HG03520 (cell line): ENCODE data around the gene PTGER4.
A peak's percentile ranks its signal among the peaks of the same experiment; 100 is the strongest.
"Not testable (repeated sequence)": the region's sequence is repeated elsewhere in the genome, so short reads cannot be mapped to it uniquely, and the experiment has no call there.

Experiments used
- ATAC-seq: cut with Tn5 transposase; IDR thresholded peaks from one replicate; pipeline ENCODE4 v1.9.1; 2021; ENCODE audit warnings: mild to moderate bottlenecking, moderate library complexity; ENCODE audit not compliant: unreplicated experiment

Gene PTGER4

DNA sequence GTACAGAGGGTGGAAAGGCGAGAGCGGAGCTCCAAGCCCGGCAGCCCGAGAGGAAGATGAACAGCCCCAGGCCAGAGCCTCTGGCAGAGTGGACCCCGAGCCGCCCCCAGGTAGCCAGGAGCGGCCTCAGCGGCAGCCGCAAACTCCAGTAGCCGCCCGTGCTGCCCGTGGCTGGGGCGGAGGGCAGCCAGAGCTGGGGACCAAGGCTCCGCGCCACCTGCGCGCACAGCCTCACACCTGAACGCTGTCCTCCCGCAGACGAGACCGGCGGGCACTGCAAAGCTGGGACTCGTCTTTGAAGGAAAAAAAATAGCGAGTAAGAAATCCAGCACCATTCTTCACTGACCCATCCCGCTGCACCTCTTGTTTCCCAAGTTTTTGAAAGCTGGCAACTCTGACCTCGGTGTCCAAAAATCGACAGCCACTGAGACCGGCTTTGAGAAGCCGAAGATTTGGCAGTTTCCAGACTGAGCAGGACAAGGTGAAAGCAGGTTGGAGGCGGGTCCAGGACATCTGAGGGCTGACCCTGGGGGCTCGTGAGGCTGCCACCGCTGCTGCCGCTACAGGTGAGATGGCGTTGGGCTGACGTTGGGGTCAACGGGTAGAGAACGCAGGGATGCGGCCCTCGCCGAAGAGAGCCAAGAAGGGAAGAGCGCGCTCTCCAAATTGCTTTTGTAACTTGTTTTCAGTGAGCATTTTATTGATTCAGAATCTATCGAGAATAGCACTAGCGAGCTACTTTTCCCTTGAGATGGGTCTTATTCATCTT, at the start of gene PTGER4:
Gene PTGER4, plus strand, starts transcription at position 3 of the 769 bp plus-strand sequence. CDS start 1,079 bp downstream, outside the sequence.
- ATAC-seq: peak; percentile 21

DNA sequence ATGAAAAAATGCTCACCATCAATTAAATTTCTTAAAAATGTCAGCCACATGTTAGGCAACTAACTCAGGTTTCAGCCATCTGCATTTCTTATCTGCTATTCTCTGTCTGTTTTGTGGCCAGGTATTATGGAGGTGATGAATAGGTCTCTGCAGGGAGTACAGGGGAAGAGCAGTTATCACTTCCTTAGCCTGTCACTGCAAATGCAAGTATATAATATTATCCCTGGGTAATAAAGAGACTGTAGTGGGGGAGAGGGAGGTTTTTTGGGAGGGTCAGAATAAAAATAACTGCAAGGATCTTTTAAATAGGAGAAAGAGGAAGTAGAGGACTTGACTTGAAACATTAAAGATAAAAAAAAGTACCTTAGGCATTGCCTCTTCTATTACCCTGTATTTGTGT, 49.6 kb upstream of the PTGER4 start:
- ATAC-seq: no peak

DNA sequence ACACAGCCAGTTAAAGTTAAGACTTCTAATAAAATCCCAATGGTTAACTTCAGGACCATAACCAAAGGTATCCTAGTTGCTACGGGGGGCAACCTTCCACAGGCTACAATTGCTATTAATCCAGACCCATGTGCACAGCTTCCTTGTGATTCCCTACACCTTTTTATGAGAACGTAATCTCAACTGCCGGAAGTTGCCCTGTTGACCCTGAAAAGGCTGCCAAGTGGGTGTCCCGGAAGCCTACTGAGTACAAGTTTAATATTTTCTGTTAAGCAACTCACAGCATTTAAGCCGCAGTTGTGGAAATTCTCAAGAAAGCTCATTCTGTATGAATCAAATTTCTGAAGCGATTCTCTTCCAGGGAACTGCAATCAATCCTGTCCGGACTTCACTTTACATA, 48.5 kb upstream of the PTGER4 start:
- ATAC-seq: no peak

DNA sequence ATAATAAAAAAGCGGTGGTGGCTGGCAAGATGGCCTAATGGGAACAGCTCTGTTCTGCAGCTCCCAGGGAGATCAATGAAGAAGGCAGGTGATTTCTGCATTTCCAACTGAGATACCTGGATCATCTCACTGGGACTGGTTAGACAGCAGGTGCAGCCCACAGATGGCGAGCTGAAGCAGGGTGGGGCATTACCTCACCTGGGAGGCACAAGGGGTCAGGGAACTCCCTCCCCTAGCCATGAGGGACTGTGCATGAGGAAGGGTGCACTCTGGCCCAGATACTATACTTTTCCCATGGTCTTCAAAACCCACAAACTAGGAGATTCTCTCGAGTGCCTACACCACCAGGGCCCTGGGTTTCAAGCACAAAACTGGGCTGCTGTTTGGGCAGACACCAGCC, 45.6 kb upstream of the PTGER4 start:
- no peak for ATAC-seq

DNA sequence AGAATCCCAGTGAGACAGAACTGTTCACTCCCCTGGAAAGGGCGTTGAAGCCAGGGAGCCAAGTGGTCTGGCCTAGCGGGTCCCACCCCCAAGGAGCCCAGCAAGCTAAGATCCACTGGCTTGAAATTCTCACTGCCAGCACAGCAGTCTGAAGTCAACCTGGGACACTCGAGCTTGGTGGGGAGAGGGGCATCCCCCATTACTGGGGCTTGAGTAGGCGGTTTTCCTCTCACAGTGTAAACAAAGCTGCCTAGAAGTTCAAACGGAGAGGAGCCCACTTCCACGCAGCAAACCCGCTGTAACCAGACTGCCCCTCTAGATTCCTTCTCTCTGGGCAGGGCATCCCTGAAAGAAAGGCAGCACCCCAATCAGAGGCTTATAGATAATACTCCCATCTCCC, 45.1 kb upstream of the PTGER4 start:
- no peak for ATAC-seq

DNA sequence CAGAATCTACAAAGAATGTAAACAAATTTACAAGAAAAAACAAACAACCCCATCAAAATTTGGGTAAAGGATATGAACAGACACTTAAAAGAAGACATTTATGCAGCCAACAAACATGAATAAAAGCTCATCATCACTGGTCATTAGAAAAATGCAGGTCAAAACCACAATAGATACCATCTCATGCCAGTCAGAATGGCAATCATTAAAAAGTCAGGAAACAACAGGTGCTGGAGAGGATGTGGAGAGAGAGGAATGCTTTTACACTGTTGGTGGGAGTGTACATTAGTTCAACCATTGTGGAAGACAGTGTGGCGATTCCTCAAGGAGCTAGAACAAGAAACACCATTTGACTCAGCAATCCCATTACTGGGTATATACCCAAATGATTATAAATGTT, 40.2 kb upstream of the PTGER4 start:
- ATAC-seq: not testable (repeated sequence)

DNA sequence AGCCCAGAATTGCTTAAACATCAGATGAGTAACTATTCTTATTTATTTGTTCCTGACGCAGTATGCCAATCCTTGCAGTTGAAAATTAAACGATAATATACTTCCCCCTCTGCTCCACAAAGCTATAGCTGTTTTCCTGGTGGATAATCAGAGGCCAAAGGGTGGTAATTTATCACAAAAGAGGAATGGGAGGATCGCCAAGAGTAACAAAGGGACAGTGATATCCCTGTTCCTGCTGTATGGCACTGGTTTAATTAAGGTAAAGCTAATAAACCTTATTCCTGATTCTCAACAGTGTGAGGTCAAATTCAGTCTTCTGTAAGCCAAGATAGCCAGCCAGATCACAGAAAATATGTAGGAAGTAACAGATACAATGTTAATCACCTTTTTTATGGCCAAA, 33.4 kb upstream of the PTGER4 start:
- no peak for ATAC-seq

DNA sequence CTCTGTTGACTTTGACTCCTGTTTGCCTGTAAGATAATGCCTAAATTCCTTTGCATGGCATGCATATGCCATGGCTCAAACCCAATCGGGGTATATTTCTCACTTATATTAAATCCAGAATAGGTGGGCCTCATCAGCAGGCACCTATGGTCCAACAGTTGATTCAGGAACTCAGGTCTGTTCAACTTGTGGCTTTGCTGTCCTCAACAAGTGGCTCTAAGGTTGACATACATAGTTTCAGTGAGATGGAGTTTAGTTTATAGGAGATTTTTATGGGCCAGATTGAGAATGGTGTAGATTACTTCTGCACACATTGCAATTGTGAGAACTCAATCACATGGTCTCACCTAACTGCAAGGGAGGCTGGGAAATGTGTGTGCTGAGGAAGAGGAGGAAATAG, 31.6 kb upstream of the PTGER4 start:
- no peak for ATAC-seq

DNA sequence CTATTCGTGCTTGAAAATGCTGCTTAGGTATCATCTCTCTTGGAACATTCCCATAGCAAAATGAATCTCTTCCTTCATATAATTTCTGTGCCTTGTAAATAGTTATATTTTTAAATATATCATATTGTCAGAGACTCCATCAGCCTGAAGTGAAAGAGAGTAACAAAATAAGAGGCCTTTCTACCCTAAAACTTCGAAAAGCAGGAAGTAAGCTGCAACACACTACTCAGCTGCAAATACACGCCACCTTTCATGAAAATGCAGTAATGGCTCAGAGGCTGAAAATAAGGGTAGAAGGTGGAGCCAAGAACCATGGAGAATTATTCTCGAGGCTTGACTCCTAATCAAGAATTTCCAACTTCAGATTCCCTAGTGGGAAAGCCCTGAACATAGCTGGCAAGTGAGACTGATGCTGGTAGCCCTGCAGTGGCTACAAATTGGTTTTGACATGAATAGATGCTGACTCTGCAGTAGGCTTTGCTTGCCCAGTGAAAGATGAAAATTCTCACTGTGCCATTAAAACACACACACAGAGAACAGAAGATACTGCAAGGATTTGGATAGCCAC, 30.2 kb upstream of the PTGER4 start:
- no peak for ATAC-seq

DNA sequence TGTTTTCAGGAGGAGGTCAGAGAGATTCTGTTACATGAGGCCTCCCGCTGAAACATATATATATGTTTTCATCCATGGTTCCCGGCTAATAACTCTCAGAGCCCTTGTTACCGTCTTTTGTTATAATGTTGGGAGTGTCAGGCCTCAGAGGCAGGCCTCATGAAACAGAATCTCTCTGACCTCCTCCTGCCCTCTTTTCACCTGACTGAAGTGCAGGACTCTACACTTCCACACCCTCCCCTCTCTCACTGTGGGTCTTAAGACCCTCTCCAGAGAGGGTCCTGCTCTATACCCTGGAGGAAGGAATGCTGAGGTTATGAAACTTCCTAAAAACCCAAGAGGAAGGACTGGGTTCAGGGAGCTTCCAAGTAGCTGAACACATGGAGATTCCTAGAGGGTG, 28.5 kb upstream of the PTGER4 start:
- no peak for ATAC-seq

DNA sequence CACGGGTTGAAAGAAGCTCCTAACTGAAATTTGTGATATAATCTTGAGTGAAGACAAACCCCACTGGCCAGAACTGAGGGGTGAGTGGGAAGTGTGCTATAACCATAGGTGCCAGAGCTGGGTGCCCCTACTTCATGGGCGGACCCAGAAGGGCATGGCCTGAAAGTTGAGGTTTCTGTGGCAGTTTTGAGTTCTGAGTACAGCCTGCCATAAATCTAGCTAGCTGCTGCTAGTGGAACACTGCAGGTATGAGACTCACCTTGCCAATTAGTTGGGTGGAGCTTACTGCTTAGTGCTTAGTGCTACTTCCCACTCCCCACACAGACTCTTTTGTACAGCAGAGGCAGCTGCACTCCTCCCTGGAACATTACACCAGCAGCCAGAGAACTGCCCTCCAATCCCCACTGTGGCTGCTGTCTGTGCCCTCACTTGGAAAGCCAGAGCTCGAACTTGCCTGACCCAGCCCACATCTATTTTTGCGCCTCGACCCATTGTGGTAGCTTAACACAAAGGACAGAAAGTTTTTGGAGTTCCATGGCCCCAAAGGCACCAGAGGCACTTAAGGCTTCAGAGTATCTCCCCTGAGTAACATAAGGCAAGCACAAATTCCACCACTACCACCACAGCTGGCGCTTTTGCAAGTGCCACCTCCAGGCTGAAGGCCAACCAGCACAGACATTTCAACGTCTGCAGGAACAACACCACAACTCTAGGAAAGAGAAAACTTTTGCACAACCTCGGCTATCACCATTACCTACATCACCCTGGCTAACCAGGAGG, 27.1 kb upstream of the PTGER4 start:
- ATAC-seq: no peak

DNA sequence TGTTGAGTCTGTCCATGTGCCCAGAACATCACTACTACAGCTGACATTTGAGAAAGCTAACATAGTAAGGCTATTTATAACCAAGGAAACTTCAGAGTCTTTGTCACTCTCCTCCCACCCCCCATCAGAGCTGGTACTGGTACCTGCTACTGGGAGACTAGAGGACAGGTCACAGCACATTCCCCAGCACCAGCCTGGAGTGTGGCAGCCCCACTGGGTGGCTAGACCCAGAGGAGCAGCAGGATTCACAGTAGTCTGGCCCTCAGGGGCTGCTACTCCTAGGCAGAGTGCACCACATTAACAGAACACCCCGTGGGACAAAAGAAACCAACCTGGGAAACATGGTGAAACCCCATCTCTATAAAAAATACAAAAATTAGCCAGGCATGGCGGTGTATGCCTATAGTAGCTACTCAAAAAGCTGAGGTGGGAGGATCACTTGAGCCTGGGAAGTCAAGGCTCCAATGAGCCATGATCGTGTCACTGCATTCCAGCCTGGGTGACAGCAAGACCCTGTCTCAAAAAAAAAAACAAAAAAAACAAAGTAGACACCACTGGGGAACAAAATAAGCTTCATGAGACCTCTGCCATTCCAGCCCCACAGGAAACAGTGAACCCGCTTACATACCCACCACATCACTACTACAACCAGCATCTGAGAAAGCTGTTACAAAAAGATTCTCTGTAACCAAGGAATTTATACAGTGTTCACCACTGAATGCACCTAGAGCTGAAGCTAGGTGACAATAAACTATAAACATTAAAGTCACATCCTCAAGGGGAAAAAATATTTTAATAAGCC, 26.3 kb upstream of the PTGER4 start:
- no peak for ATAC-seq

DNA sequence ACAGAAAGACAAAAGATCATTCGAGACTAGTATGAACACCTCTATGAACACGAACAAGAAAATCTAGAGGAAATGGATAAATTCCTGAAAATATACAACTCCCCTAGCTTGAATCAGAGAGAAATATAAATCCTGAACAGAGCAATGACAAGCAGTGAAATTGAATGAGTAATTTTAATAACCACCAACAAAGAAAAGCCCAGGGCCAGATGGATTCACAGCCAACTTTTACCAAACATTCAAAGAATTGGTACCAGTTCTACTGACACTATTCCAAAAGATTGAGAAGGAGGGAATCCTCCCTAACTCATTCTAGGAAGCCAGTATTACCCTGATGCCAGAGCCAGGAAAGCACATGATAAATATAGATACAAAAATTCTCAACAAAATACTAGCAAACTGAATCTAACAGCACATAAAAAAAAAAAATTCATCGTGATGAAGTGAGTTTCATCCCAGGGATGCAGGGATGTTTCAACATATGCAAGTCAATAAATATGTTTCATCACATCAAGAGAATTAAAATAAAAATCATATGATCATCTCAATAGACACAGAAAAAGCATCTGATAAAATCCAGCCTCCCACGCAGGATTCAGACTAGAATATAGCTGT, 25.2 kb upstream of the PTGER4 start:
- no peak for ATAC-seq

DNA sequence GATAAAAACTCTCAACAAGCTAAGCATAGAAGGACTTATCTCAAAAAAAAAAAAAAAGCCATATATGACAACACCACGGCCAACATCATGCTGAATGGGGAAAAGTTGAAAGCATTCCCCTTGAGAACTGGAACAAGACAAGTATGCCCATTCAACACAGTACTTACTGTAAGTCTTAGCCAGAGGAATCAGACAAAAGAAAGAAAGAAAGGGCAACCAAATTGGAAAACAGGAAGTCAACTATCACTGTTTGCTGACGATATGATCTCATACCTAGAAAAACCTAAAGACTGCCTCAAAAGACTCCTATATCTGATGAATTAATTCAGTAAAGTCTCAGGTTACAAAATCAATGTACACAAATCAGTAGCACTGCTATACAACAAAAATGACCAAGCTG, 24.6 kb upstream of the PTGER4 start:
- ATAC-seq: no peak

DNA sequence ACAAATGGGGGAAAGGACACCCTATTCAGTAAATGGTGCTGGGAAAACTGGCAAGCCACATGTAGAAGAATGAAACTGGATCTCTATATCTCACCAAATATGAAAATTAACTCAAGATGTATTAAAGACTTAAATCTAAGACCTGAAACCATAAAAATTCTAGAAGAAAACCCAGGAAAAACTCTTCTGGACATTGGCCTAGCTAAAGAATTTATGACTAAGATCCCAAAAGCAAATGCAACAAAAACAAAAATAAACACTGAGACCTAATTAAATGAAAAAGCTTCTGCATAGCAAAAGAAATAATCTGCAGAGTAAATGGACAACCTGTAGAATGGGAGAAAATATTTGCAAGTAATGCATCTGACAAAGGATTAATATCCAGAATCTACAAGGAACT, 23.6 kb upstream of the PTGER4 start:
- ATAC-seq: not testable (repeated sequence)

DNA sequence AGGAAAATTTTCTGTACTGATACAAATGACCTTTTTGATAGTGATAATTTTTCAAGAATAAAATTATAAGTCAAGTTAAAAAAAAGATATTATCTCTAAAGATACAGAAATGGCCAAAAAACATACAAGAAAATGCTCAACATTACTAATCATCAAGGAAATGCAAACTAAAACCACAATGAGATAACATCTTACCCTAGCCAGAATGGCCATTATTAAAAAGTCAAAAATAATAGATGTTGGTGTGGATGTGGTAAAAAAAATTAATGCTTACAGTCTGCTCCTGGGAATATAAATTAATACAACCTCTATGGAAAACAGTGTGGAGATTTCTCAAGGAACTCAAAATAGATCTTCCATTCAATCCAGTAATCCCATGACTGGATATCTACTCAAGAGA, 22.9 kb upstream of the PTGER4 start:
- ATAC-seq: no peak

DNA sequence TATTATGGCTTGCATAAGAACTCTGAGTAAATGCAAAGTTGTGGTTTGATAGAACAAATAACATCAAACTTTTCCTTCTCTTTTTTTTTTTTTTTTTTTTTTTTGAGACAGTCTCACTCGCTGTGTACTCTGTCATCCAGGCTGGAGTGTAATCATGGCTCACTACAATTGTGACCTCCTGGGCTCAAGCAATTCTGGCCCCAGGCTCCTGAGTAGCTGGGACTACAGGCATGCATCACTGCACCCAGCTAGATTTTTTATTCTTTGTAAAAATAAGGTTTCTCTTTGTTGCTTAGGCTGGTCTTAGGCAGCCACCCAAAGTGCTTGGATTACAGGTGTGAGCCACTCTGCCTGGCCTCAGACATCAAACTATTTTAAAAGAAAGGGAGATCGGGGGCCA, 19.0 kb upstream of the PTGER4 start:
- no peak for ATAC-seq

DNA sequence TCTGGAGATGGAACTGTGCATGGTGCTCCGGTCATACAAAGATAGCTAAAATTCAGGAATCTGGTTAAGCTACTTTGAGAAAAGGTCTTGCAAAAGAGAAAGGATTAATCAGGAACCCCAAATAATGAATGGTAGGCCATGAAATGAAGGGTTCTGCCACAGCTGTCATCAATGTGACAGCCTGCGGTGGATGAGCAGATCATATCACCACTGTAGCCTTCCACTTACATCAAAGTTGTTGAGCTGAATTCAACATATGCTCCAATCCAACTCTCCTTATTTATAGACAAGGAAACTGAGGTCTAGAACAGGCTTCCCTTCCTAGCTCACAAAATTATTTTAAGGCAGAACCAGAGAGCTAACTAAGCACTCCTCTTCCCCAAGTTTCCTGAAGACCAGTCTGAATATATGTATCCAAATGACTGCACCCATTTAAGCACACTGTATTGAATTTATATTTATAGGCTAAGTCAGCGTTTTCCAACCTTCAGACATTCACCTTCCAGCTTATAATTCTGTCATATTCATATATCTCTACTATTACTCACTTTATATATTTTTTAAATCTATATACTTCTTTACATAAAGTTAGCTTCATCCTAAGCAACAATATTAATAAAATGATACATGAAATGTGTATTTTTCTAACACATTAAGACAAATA, 13.9 kb upstream of the PTGER4 start:
- ATAC-seq: no peak

DNA sequence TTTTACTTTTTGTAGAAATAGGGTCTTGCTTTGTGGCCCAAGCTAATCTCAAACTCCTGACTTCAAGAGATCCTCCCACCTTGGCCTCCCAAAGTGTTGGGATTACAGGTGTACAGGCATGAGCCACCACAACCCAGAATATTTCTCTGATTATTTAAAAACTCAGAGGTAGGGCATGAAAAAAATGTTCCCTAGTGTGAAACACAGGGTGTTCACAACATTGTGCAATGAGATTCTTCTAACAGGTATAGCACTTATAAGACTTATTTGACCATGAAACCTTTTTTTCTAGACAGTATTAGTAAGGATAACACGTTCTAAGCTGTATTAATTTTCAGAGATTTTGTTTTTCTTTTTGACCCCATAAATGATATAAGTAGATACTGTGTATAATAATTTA, 13.1 kb upstream of the PTGER4 start:
- no peak for ATAC-seq

DNA sequence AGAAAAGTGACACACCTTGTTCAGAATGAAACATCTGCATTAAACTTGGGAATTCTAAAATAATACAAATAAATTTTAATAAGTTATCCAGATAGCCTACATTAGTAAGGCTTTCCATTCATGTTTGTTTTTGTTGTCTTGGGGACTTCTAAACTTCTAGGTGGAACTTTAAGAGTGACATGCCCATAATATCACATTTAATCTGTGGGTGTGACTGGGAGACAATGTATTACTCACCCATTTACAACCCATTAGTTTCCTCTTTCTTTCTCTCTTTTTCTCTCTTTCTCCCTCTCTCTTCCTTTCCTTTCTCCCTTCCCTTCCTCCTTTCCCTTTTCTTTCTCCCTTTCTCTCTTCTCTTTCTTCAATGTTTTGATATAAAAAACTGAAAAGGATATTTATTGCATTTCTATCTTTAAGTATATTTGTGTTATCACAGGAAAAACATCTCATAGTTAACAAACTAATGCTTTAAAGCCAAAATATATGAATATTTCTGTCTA, 12.5 kb upstream of the PTGER4 start:
- ATAC-seq: no peak
